Measurements from ENCODE around the gene ACAN.

- no peak for TF ChIP-seq POLR2AphosphoS5 (IDR thresholded peaks at IDR 0.05; ENCODE audit: low read depth, low read length)
- TF ChIP-seq POLR2A (IDR thresholded peaks at IDR 0.05; ENCODE audit: low read depth, low read length) = no peak
These were observed 320 bp upstream of the ACAN start for GRCh38 chr15:88802991-88803240.

Data from GM12892 (cell line).